GM20000 (cell line): ENCODE measurements around the gene ENPP6.

ENCODE experiments used
- DNase-seq: peaks from one replicate; pipeline ENCODE4 v3.0.0; 2012; ENCODE audit warnings: low spot score
- TF ChIP-seq, protein P1 (sequence below): IDR thresholded peaks from 2 replicates; pipeline ENCODE4 v1.5.1; 2012; ENCODE audit warnings: mild to moderate bottlenecking, control low read depth; ENCODE audit errors: extremely low read depth, missing control alignments

The ENPP6 gene

GRCh38 chr4:184169225-184169867 is 48.3 kb downstream of the ENPP6 start:
- DNase-seq, result no peak
- TF ChIP-seq, protein P1, sequence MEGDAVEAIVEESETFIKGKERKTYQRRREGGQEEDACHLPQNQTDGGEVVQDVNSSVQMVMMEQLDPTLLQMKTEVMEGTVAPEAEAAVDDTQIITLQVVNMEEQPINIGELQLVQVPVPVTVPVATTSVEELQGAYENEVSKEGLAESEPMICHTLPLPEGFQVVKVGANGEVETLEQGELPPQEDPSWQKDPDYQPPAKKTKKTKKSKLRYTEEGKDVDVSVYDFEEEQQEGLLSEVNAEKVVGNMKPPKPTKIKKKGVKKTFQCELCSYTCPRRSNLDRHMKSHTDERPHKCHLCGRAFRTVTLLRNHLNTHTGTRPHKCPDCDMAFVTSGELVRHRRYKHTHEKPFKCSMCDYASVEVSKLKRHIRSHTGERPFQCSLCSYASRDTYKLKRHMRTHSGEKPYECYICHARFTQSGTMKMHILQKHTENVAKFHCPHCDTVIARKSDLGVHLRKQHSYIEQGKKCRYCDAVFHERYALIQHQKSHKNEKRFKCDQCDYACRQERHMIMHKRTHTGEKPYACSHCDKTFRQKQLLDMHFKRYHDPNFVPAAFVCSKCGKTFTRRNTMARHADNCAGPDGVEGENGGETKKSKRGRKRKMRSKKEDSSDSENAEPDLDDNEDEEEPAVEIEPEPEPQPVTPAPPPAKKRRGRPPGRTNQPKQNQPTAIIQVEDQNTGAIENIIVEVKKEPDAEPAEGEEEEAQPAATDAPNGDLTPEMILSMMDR, result no peak

- peak; percentile 88 for DNase-seq
- TF ChIP-seq, protein P1, result peak; percentile 98
Measured at GRCh38 chr4:184168406-184169019, 49.2 kb downstream of the ENPP6 start.

- DNase-seq, result peak; percentile 45
Measured at GRCh38 chr4:184167576-184167975, 50.1 kb downstream of the ENPP6 start.

GRCh38 chr4:184166736-184167135 is 50.9 kb downstream of the ENPP6 start:
- DNase-seq, result no peak
- TF ChIP-seq, protein P1, result no peak

More at GRCh38 chr4:184167576-184167975, 50.1 kb downstream of the ENPP6 start:
- TF ChIP-seq, protein P1, result no peak

GRCh38 chr4:184165291-184165690 is 52.4 kb downstream of the ENPP6 start:
- no peak for DNase-seq
- TF ChIP-seq, protein P1, result no peak

GRCh38 chr4:184163813-184164212 is 53.9 kb downstream of the ENPP6 start:
- TF ChIP-seq, protein P1, result peak; percentile 18
- DNase-seq, result peak; percentile 62

DNA sequence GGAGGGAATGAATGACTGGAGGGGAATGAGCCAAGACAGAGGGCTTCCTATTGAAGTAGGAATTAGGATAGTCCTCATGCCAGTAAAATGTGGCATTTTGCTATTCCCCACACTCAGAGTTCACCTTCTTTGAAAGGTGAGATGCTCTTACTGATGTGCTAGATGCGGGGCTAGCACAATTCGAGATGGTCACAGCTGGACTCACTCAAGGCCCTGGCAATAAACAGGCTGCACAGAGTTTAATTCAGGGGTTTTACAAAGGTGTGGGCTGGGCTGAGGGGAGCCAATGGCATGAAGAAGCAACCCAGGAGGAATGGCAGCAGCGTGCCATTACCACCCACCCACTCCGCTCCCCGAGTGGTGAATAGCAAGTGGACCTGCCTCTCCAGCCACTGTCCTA is 55.1 kb downstream of the ENPP6 start:
- DNase-seq, result no peak
- TF ChIP-seq, protein P1, result no peak
